Sigmoid colon (tissue), 4 donors: ENCODE results near the gene MLN.

ENCODE experiments used
- CTCF ChIP-seq, 4 experiments: fragments of 450-650 bp in 3 of 4; fragments of 200-600 bp in 1 of 4; IDR thresholded peaks; one replicate each; pipeline ENCODE4 v1.5.1; 2016 to 2019; ENCODE audit warnings: antibody characterized with exemption in 4 of 4, mild to moderate bottlenecking in 3 of 4, moderate library complexity in 2 of 4
- EP300 ChIP-seq, 4 donors: sonication (generic); formaldehyde crosslinking; IDR thresholded peaks; one replicate each; pipeline ENCODE4 v1.6.1; 2017; ENCODE audit warnings: antibody characterized with exemption in 4 of 4
- POLR2A ChIP-seq, 2 donors: fragments of 450-650 bp; IDR thresholded peaks; one replicate each; pipeline ENCODE4 v1.6.1; 2016; ENCODE audit warnings: antibody characterized with exemption in 2 of 2, mild to moderate bottlenecking in 2 of 2, moderate library complexity in 2 of 2
- POLR2AphosphoS5 ChIP-seq, 4 donors: sonication (generic); formaldehyde crosslinking; IDR thresholded peaks; one replicate each; pipeline ENCODE4 v1.6.1; 2017; ENCODE audit warnings: antibody characterized with exemption in 4 of 4

GRCh38 chr6:33808641-33809180 is 4.9 kb upstream of the MLN start:
- no peak for TF ChIP-seq CTCF (IDR thresholded peaks at IDR 0.05)
- TF ChIP-seq POLR2A (IDR thresholded peaks at IDR 0.05) = no peak
- TF ChIP-seq POLR2AphosphoS5 (IDR thresholded peaks at IDR 0.05) = no peak
- no peak for TF ChIP-seq EP300 (IDR thresholded peaks at IDR 0.05)
